Measurements from ENCODE around the gene SLX4.

SLX4 gene

DNA sequence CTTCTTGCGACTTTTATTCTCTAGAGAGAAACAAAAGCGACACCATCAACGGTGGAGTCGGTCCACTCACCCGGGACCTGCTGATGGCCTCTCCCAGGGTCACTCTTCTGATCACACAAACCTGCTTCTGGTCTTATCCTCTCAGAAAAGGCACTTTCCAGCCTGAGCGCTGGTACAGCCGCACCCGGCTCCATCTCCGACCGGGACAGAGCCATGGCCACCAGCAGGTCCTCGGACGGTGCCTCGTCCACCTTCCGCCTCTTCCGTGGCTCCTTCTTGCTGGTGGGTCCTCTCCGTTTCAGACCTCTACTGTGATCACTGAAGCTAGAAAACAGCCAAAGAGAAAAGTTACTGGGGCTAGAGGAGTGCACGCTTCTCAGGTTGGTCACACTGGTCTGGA, 13.7 kb downstream of the SLX4 start:
- Mint-ChIP-seq H3K27ac (no peak overlapping the region), H3K9me3 (no peaks in the 10 kb centered on the region), H3K4me3 (no peak overlapping the region), H3K36me3 (ENCODE audit: low read depth) (peaks cover 41% of the 10 kb centered on the region), H3K4me1 (ENCODE audit: low read depth) (peaks cover 4% of the 10 kb centered on the region), H3K27me3 (no peaks in the 10 kb centered on the region)

DNA sequence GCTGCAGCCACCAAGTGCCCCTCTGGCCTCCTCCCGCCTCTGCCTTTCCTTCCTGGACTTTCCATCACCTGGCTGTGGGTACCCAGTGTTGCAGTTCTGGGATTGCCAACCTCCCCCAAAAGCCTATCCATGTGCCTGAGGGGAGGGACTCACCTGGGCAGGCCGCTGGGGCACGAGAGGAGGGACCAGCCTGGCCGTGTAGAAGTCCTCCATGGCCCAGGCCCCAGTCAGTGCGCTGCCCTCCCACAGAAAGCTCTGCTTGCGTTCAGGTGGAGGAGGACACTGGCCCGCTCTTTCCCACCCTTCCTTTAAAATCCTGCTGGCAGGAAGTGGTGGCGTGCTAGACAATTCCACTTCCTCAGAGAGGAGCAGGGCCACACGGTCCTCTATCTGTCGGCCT, 14.2 kb downstream of the SLX4 start:
- no peak overlapping the region for H3K27ac Mint-ChIP-seq
- H3K4me1 Mint-ChIP-seq (ENCODE audit: low read depth): peaks cover 4% of the 10 kb centered on the region
- H3K4me3 Mint-ChIP-seq: no peak overlapping the region
- no peaks in the 10 kb centered on the region for H3K27me3 Mint-ChIP-seq
- H3K9me3 Mint-ChIP-seq: no peaks in the 10 kb centered on the region
- peaks cover 39% of the 10 kb centered on the region for H3K36me3 Mint-ChIP-seq (ENCODE audit: low read depth)

DNA sequence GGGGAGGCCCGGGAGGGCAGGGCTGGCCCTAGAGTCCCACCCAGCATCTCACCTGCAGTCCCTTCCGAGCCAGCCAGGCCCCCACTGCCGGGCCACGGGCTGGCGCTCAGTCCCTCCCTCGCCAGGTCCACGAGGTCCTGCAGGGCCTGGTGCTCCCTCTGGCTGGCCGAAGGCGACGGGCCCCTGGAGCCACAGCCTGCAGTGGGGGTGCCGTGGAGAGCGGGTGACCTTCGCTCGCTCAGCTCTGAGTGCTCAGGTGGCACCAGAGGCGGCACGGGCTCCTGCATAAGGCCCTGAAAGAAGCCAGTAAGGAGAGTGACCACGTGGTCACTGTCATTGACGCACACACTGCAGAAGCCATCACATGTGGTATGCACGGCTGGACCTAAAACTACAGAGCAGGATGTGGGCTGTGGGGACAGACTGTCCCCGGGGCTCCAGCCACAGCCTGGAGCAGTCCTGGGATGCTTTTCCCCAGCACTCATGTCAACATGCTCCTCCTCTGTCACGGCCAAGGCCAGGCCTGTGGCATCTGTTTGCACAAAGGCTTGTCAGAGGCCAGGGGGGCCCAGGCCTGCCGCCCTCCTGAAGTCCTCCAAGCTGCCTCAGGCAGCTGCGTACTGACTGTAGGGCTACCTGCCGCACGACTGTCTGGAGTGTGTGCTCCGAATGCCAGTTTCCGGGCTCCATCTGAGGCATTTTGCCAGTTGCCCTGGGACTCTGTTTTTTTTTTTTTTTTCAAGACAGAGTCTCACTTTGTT, 15.1 kb downstream of the SLX4 start:
- Mint-ChIP-seq H3K9me3 (no peaks in the 10 kb centered on the region), H3K27me3 (no peaks in the 10 kb centered on the region), H3K36me3 (ENCODE audit: low read depth) (peaks cover 30% of the 10 kb centered on the region), H3K4me3 (no peak overlapping the region), H3K4me1 (ENCODE audit: low read depth) (peaks cover 4% of the 10 kb centered on the region), H3K27ac (no peak overlapping the region)

DNA sequence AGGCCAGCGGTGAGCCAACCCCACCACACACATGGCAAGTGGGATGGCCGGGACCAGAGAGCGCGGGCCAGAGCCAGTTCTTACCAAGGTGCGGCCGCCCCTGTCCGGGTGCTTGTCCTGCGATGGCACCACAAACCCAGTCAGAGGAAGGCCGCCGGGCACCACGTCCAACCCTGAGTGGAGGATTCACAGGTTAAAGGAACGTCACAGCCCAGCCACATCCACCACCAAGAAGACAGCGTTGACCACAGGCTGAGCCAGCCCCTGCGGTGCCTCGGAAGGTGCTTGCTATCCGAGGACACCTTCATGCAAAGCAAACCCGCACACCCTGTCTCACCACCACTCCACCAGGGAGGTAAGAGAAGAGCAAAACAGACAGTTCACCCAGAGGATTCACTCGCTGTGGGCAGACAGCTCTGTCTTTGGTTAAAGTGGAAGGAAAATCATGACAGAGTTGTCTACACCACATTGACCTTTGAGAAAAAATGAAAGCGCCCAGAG, 15.8 kb downstream of the SLX4 start:
- H3K27me3 Mint-ChIP-seq: no peaks in the 10 kb centered on the region
- H3K4me1 Mint-ChIP-seq (ENCODE audit: low read depth): peaks cover 4% of the 10 kb centered on the region
- H3K36me3 Mint-ChIP-seq (ENCODE audit: low read depth): peaks cover 28% of the 10 kb centered on the region
- H3K27ac Mint-ChIP-seq: no peak overlapping the region
- H3K4me3 Mint-ChIP-seq: no peak overlapping the region
- no peaks in the 10 kb centered on the region for H3K9me3 Mint-ChIP-seq

DNA sequence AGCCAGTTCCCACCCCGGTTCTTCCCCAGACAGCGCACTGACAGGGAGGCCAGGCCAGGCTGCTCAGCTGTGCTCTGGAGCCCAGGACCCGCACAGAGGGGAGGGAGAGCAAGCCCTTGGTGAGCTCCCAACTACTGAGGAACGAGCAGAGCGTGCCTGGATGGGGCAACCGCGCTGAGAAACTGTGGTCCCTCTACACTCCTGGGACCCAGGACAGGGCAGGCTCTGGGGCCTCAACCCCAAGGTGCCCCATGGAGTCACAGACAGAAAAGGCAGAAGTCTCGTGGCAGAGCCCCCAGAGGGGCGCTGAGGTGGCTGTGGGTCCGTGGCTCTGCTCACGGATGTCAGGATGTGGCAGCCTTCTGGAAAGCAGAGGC, 16.3 kb downstream of the SLX4 start:
- H3K9me3 Mint-ChIP-seq: no peaks in the 10 kb centered on the region
- peaks cover 29% of the 10 kb centered on the region for H3K36me3 Mint-ChIP-seq (ENCODE audit: low read depth)
- no peak overlapping the region for H3K27ac Mint-ChIP-seq
- H3K27me3 Mint-ChIP-seq: no peaks in the 10 kb centered on the region
- H3K4me3 Mint-ChIP-seq: no peak overlapping the region
- H3K4me1 Mint-ChIP-seq (ENCODE audit: low read depth): peaks cover 4% of the 10 kb centered on the region

DNA sequence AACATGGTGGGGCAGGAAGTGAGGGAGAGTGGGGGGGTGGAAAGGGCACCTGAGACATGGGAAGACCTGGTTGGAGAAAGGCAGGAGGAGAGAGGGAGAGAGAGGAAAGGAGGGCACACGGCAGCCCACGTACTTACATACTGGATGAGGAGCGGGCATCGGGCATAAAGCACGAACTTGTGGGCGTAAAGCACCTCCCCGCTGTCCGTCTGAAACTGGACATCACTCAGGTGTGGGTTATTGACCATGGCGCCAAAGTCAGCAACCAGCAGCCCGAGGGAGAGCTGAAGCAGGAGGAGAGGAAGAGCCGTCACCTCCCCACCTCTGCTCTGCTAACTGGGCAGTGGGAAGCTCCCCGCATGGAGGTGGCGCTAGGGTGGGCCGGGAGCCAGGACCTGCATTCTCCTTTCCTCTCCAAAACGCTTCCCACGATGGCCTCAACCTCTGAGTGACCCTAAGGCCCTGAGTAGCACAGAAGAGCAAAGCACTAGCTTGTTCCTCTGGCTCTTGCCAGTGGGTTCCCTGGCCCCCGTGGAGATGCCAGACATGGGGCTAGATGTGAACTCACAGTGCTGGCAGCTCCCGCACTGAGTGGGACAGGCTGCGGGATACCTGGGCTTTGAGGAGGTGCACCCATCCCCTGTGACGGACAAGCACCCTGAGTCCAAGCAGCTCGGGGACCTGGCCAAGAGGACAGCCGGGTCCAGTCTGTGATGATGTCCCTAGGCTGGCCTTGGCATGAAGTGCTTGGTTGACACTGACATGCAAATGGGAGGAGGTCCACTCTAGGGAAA, 16.9 kb downstream of the SLX4 start:
- H3K27me3 Mint-ChIP-seq: no peaks in the 10 kb centered on the region
- H3K4me3 Mint-ChIP-seq: no peak overlapping the region
- peaks cover 4% of the 10 kb centered on the region for H3K4me1 Mint-ChIP-seq (ENCODE audit: low read depth)
- H3K9me3 Mint-ChIP-seq: no peaks in the 10 kb centered on the region
- no peak overlapping the region for H3K27ac Mint-ChIP-seq
- peaks cover 26% of the 10 kb centered on the region for H3K36me3 Mint-ChIP-seq (ENCODE audit: low read depth)

DNA sequence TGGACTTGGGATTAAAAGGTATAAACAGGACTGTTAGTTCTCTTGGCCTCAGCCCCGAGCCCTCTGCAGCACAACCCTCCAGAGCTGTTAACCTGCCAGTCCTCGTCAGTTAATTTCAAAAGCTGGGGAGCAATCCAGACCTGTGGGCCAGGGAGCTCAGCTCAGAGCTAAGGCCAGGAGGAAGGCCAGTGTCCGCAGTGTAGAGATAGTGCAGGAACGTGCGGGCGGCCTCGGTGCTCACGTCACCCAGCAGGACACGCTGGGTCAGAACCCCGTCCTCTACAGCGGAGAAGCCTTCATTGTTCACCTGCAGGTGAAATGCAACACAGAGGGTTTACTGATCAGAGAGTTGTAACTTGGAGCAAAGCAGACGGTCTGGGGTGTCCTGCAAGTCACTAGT, 18.8 kb downstream of the SLX4 start:
- Mint-ChIP-seq H3K4me3 (no peak overlapping the region), H3K9me3 (no peaks in the 10 kb centered on the region), H3K4me1 (ENCODE audit: low read depth) (peaks cover 4% of the 10 kb centered on the region), H3K27ac (no peak overlapping the region), H3K36me3 (ENCODE audit: low read depth) (peaks cover 24% of the 10 kb centered on the region), H3K27me3 (no peaks in the 10 kb centered on the region)

DNA sequence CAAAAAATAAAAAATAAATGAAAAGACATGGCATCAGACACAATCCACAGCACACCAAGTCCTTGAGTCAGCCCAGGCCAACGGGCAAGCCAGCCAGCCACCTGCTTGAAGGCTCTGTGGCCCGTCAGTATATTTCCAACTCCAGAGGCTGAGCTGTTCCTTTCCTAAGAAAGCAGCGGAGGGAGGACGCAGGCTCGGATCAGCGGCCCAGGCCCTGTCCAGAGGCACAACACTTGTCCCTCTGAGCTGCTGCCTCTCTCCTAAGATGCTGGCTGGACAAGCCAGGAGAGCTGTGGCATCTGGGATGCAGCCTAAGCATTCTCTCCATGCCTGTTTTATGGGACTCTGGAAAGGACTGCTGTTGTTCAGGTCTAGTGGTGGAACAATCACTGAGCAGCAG, 19.4 kb downstream of the SLX4 start:
- H3K36me3 Mint-ChIP-seq (ENCODE audit: low read depth): peaks cover 20% of the 10 kb centered on the region
- peaks cover 4% of the 10 kb centered on the region for H3K4me1 Mint-ChIP-seq (ENCODE audit: low read depth)
- no peaks in the 10 kb centered on the region for H3K27me3 Mint-ChIP-seq
- no peak overlapping the region for H3K4me3 Mint-ChIP-seq
- H3K9me3 Mint-ChIP-seq: no peaks in the 10 kb centered on the region
- no peak overlapping the region for H3K27ac Mint-ChIP-seq

DNA sequence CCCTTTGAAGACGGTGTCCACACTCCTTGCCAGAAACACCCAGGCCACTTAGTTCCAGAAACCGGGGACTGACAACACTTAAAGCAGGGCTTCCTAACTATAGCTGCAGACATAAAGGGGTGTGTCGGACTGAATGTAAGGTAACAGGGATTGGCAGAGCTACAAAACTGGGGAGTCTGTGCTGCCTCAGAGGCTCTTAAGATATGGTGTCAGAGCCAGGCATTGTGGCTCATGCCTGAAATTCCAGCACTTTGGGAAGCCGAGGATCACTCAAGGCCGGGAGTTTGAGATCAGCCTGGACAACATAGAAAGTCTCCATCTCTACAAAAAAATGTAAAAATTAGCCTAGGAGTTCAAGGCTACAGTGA, 20.0 kb downstream of the SLX4 start:
- Mint-ChIP-seq H3K9me3 (no peaks in the 10 kb centered on the region), H3K4me1 (ENCODE audit: low read depth) (peaks cover 4% of the 10 kb centered on the region), H3K27ac (no peak overlapping the region), H3K27me3 (no peaks in the 10 kb centered on the region), H3K4me3 (no peak overlapping the region), H3K36me3 (ENCODE audit: low read depth) (peaks cover 20% of the 10 kb centered on the region)

DNA sequence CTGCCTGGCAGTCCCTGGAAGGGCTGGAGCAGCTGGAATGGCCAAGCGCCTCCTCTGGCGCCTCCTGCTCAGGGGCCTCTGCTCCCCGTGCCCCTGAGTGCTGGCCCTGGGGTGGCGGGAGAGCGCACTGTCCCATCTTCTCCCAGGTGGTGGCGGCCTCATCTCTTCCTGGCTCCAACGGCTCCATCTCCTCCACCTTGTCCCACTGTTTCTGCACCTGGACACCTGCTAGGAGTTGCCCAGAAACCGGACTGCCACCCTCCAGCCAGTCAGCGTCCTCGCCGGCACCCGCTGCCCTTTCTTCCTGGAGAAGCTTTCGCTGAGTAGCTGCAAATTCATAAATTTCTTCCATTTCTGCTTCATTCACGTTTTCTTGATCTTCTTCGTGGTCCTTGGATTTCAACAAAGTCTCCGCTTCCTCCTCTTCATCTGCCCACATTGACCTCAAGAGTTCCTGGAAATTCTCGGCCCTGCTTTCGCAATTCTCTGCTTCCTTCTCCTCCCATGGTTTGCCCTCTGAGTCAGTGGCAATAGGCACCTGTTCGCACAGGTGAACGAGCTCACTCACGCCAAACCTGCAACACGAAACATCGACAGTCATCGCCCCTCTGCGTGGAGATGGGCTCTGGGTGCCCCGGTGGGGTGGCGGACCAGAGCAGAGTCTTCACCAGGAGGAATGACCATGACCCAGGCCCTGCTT, 20.5 kb downstream of the SLX4 start:
- Mint-ChIP-seq H3K27ac (no peak overlapping the region), H3K4me3 (no peak overlapping the region), H3K9me3 (no peaks in the 10 kb centered on the region), H3K4me1 (ENCODE audit: low read depth) (peaks cover 6% of the 10 kb centered on the region), H3K27me3 (no peaks in the 10 kb centered on the region), H3K36me3 (ENCODE audit: low read depth) (peaks cover 23% of the 10 kb centered on the region)

DNA sequence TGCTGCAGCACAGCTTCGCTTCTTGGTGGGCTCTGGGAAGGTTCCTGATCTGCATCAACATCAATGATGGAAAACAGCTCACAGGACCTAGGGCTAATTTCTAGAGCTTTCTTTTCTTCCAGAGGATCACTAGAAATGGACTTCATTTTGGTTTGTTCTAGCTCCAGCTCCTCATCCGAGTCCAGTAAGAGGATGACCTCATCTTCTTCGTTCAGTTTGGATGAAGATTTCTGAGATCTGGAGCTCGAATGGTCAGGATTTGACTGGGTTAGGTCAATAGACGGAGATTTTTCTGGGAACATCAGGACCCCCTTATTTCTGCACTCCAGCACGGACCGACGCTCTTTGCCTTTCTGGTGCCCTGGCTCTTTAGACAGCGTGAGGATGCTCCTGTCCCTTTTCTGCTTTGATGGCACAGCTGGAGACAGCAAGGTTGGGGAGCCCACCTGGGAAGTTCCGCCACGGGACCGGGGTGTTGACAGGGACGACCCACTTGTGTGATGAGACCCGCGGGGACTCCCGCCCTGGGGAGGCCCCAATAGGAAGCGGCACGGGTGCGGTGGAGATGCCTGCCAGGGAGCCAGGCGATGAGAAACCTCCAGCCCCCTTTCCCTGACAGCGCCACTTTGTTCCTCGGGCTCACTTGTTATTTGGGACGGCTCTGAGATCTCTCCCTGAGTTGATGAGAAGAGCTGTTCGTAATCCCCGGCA, 21.3 kb downstream of the SLX4 start:
- Mint-ChIP-seq H3K27ac (no peak overlapping the region), H3K4me1 (ENCODE audit: low read depth) (peaks cover 8% of the 10 kb centered on the region), H3K36me3 (ENCODE audit: low read depth) (peaks cover 20% of the 10 kb centered on the region), H3K9me3 (no peaks in the 10 kb centered on the region), H3K4me3 (no peak overlapping the region), H3K27me3 (no peaks in the 10 kb centered on the region)

DNA sequence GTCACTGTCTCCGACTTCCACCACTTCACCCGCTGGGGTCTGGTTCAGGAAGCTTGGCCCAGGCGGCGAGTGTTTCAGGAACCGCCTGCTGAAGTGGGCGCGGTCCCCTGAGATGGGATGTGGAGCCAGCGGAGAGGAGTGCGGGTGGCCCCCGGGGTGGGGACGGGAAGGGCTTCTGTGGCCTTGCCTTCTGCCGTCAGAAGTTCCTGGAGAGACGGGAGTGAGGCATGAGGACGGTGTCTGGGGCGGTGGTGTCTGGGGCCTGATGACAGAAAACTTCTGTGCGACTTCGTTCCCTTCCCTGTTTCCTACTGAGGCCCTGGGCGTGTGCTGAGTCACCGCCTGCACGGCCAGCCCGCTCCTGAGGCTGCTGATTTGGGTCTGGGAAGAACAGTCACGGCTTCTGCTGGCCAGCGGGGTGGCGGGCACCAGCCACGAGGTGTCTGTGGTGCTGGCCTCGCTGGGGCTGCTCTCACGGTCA, 21.9 kb downstream of the SLX4 start:
- peaks cover 20% of the 10 kb centered on the region for H3K36me3 Mint-ChIP-seq (ENCODE audit: low read depth)

DNA sequence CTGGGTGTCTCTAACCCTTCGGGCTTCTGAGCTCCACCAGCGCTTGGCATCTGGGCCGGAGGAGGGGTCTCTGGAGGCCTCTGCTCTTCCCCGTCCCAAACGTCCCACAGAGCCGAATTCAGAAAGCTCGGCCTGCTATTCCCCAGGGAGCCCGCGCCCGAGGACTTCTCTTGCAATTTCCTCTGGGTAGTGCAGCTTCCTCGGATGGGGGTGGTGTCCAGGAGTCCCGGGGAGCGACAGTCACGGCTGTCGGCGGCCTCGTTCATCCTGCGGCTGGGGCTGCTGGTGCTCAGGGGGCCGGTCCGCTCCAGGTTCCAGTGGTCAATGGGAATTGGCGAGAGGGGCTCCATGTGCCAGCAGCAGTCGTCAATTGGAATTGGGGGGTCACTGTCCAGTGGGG, 22.4 kb downstream of the SLX4 start:
- H3K9me3 Mint-ChIP-seq: no peaks in the 10 kb centered on the region

More for the DNA sequence above, 21.9 kb downstream of the SLX4 start:
- Mint-ChIP-seq H3K27ac (no peak overlapping the region), H3K4me1 (ENCODE audit: low read depth) (peaks cover 13% of the 10 kb centered on the region), H3K27me3 (no peaks in the 10 kb centered on the region), H3K9me3 (no peaks in the 10 kb centered on the region), H3K4me3 (no peak overlapping the region)

DNA sequence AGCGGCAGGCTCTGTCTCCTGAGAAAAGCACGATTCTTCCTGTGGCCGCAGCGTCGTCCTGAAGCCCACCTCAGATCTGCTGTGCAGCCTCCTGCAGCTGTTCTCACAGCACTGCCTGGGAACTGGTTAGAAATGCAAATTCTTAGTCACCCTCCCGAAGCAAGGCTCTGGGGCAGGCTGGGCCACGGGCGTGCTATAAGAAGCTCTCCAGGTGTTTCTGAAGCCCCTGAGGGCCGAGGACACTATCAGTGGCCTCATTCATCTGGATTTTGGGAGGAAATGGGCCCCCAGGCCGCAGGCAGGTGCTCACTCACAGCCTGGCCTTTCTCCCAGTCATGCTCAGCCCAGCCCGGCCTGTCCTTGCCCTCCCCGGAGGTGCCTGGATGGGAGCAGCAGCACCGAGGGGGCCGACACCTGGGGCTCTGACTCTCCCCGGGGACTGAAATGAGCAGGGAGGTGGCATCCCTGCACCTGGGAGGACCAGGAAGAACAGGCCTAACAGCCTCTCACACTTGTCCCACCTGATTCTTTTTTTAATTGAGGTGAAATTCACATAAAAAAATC, 23.8 kb downstream of the SLX4 start:
- H3K4me3 Mint-ChIP-seq: no peak overlapping the region
- no peaks in the 10 kb centered on the region for H3K27me3 Mint-ChIP-seq
- H3K4me1 Mint-ChIP-seq (ENCODE audit: low read depth): peaks cover 13% of the 10 kb centered on the region
- peaks cover 20% of the 10 kb centered on the region for H3K36me3 Mint-ChIP-seq (ENCODE audit: low read depth)
- H3K9me3 Mint-ChIP-seq: no peaks in the 10 kb centered on the region
- H3K27ac Mint-ChIP-seq: no peak overlapping the region

More for the DNA sequence above, 22.4 kb downstream of the SLX4 start:
- H3K4me1 Mint-ChIP-seq (ENCODE audit: low read depth): peaks cover 13% of the 10 kb centered on the region
- no peak overlapping the region for H3K4me3 Mint-ChIP-seq
- no peak overlapping the region for H3K27ac Mint-ChIP-seq
- H3K36me3 Mint-ChIP-seq (ENCODE audit: low read depth): peaks cover 20% of the 10 kb centered on the region
- H3K27me3 Mint-ChIP-seq: no peaks in the 10 kb centered on the region
